Stimulated activated CD8-positive, alpha-beta memory T cell treated with anti-CD3 and anti-CD28 coated beads, Interleukin-15, amount 100 ng/mL, for 48 hours (primary cell): Measurements from ENCODE around the gene CDKL1.

Experiments used
- DNase-seq, 2 donors: peaks; one replicate each; pipeline ENCODE4 v3.0.0-alpha.2; 2020; ENCODE audit warnings: low read depth in 2 of 2

The CDKL1 gene

DNA sequence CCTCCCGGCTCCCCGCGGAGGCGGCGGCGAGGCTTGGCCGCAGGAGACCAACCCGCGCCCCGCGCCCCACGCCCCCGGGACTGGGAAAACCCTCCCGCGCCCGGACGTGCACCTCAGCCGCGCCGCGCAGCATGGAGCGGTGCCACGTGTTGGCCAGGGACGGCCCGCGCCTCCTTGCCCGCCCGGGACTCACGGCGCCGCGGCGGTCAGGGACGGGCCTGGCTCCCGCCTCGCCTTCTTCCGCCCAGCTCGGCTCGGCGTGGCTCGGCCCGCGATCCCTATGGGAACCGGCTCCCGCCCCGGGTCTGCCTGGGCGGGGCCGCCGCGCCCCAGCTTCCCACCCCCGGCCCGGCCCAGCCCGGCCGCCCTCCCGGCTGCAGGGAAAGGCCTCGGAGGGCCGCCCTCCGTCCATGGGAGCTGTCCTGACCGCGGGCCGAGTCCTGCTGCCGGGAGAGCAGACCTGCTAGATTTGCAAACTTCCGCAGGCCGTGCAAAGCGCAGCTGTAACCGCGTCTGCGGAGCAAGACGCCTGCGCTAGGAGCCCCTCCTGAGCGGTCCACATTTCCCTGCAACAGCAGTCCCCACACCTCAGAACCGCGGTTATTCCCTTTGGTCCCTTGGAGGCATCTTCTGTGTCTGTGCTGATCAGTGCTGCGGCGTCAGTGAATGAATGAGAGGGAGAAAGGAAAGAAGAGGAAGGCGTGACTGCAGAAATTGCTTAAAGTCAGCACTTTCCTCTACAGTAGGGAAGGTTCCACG lies at the start of gene CDKL1:
TSS of gene CDKL1 (minus strand) at position 251 of the 759 bp plus-strand sequence. CDS start 1,013 bp downstream, outside the sequence.
- peak; percentile 14 to 26 for DNase-seq

GRCh38 chr14:50434528-50434927 lies 37.8 kb upstream of the CDKL1 start:
- DNase-seq = no peak

DNA sequence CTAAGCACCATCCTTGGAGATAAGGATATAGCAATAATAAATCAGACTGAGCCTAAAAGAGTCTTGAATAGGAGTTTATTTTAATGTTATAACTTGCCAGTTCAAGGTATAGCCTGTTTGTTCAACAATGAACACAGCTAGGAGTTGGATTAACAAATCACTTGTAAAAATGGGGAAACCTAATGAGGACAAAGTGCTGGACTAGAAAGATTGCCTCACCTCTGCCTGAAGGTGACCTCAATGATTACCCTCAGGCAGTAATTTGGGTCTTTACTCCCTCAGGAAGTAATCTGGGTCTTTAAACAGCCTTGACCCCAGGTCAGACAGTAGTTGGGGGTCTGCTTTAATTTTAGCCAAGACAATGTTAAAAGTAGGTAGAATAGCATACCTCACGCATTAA lies 35.5 kb upstream of the CDKL1 start:
- DNase-seq = no peak

DNA sequence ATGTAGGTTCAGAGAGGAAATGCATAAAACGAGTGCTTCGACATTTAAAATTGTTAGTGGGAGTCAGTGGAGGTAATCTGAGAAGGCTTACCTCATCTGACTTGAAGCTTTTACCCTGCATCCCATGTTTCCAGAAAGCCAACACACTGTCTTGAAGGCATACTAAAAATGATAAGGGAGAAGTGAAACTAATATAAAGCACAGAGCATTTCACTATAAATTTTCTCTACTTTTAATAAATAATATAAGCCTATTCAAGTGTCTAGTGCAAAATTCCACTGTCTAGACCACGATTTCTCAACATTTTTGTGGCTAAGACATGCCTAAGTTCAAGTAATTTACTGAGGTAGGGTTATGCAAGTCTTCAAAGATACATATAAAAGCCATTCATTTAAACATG lies 29.1 kb upstream of the CDKL1 start:
- no peak for DNase-seq

- no peak for DNase-seq
Measured at GRCh38 chr14:50425105-50425504, 28.4 kb upstream of the CDKL1 start.

GRCh38 chr14:50423529-50423928 lies 26.8 kb upstream of the CDKL1 start:
- DNase-seq = no peak

DNA sequence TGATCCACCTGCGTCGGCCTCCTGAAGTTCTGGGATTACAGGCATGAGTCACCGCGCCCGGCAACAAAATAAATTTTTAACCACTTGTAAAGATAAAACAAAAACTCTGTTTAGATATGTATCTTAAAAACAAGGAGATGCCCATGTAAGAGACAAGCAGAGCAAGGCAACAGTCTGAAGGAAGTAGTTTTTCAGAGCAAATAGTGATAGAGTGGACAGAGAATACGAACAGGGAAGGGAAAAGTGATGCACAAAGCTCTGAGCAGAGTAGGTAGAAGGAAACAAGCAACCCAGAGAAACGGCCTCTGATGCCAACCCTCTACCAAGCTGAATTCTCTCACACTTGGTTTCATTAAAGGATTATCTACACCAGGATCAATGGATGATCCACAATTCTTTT lies 24.8 kb upstream of the CDKL1 start:
- no peak for DNase-seq

DNA sequence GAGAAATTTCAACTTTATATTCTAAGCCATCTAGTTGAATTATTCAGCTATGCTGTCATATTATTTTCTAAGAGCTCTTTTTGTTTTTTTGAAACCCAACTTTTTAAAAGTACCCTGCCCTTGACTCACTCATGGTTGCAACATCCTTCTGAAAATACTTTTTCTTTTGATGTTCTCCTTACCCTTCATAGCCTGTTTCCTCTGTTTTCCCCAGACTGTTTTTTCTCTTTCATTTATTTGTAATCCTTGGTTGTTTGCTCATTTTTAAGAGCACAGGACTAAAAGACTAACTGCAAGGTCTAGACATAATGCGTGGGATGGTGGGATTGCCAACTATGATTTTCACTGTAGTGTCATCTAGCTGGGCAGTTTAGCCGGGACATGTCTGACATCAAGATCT lies 21.2 kb upstream of the CDKL1 start:
- DNase-seq = no peak

DNA sequence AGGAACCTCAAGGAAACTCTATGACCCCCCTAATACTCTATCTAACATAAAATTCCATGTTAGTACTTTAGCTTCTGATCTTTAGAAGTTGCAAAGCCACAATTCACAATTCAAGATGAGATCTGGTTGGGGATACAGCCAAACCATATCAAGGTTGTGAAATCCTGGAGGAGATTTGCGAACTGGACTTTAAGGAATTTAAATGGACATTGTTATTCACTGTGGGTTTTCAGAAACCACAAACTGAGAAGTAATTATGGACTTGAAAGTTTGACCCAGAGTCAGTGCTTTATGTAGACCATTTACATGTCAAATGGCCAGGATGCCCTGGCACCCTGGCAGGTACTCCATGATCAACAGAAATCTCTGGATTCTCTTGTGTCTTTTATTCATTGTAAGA lies 14.2 kb upstream of the CDKL1 start:
- DNase-seq = no peak

DNA sequence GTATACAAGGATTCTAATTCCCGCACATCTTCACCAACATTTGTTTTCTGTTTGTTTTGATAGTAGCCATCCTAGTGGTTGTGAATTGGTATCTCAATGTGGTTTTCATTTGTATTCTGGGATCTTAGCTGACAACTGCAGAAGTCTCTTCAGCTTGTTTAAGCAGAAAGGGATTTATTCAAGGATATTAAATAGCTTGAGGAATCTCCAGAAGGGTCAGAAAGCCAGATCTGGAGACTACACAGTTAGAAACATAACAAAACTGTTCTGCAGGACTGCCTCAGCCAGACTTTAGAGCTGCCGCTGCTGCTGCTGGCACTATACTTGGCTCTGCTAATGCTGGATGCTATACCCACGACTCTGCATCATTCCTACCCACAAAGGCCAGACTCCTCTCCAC lies 13.4 kb upstream of the CDKL1 start:
- no peak for DNase-seq

DNA sequence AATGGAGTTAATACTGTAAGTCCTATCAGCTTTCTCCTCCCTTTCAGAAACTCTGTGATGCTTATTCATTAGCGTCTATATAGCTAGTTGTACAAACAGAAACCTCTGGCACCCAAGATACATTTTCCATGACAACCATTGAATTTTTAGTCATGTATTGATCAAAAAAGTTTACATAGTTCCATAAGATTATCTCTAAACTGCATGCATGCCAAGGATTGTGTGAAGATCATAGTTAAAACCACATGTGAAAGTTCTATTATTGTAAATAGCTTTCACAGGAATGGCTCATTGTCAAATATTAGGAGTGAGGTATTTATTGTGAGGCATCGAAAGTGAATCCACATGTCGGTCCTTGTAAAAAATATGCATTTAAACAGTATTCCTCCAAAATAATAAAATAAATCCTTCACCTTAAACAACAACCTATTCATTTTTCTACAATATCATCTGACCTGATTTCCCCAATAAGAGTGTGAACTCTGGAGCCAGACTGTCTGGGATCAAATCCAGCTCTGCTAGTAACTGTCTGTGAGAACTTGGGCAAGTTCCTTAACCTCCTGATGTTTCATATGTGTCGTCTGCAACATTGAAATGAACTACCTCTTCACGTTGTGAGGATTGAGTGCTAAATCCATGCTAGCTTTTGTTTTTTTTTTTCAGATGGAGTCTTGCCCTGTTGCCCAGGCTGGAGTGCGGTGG lies 10.6 kb upstream of the CDKL1 start:
- DNase-seq = no peak

DNA sequence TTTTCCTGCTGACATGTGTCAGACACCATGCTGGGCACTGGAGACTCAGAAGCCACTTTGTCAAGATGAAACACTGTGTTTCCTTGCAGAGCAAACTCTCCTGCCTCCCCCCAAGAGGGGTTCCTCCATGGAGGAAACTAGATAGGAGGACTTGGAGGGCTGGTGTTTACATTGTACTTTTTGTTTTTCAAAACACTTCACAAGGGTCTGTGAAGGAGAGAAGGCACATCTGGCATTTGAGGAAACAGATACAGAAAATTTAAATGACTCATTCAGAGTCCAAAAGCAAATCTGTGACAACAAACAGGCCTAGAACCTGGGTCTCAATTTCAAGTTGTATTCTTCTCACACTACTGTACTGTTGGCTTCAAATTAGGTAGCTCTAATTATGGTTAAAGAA lies 6.7 kb upstream of the CDKL1 start:
- DNase-seq = no peak

- DNase-seq = no peak
Measured at GRCh38 chr14:50402965-50403364, 6.3 kb upstream of the CDKL1 start.

DNA sequence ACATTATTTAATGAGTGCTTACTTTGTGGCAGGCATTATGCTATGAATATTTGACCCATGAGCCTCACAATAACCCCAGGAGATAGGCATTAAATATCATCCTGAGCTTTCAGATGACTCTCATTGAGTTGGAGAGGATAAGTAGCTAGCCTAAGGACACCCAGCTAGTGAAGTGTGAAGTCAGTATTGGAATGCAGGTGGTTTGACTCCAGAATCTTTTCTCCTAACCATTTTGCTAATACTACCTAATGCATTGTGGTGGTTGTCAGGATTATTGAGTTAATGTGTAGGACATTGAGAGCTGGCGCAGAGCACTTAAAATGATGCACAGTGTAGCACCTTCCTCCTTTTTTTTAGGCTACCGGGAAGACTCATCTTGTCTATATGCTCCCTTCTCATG lies 3.8 kb upstream of the CDKL1 start:
- no peak for DNase-seq

GRCh38 chr14:50399251-50400032 lies 2.8 kb upstream of the CDKL1 start:
- DNase-seq = no peak

GRCh38 chr14:50398189-50398580 lies 1.5 kb upstream of the CDKL1 start:
- DNase-seq = no peak

- DNase-seq = no peak
Measured at GRCh38 chr14:50397390-50398188, 908 bp upstream of the CDKL1 start.

DNA sequence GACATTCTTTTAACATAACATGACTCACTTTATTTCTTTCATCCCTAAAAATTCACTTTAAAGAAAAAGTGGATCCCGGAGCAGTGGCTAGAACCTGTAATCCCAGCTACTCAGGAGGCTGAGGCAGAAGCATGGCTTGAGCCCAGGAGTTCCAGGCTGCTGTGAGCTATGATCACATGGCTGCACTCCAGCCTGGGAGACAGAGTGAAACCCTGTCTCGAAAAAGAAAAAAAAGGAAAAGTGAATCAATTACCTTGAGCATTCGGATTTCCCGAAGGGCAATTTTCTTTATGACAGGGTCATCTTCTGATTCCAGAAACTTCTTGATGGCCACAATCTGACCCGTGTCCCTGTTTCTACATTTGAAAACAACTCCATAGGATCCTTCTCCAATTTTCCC lies 1.2 kb downstream of the CDKL1 start:
- no peak for DNase-seq

- no peak for DNase-seq
Measured at GRCh38 chr14:50394713-50395112, 2.0 kb downstream of the CDKL1 start.

GRCh38 chr14:50389668-50390441 lies 6.8 kb downstream of the CDKL1 start:
- no peak for DNase-seq
